Tibial artery (tissue), 4 donors: ENCODE results near the gene SYT13.

Experiments used
- DNase-seq, 2 donors: peaks; one replicate each; pipeline ENCODE4 v3.0.0-alpha.2; 2019
- H3K27ac ChIP-seq, 2 donors: fragments of 200-600 bp; sonication (generic) in 1 of 2; 1 replicate in 1 of 2; 2 replicates in 1 of 2; pipeline ENCODE4 v1.5.1; 2018 to 2019; ENCODE audit warnings: mild to moderate bottlenecking in 1 of 2
- H3K27me3 ChIP-seq, 2 donors: fragments of 200-600 bp; sonication (generic) in 1 of 2; one replicate each; pipeline versions ENCODE4 v1.5.1 to v1.6.0; 2016 to 2019
- H3K36me3 ChIP-seq, 3 donors: fragments of 200-600 bp; sonication (generic) in 2 of 3; one replicate each; pipeline ENCODE4 v1.5.1; 2016 to 2019; ENCODE audit warnings: mild to moderate bottlenecking in 2 of 3
- H3K4me1 ChIP-seq, 4 donors: fragments of 200-600 bp; sonication (generic) in 2 of 4; 1 replicate in 3 of 4; 2 replicates in 1 of 4; pipeline ENCODE4 v1.5.1; 2016 to 2019
- H3K4me3 ChIP-seq, 2 donors: fragments of 200-600 bp; sonication (generic) in 1 of 2; 1 replicate in 1 of 2; 2 replicates in 1 of 2; pipeline ENCODE4 v1.5.1; 2018 to 2019; ENCODE audit warnings: mild to moderate bottlenecking in 2 of 2
- H3K9me3 ChIP-seq, 3 donors: fragments of 200-600 bp; sonication (generic) in 1 of 3; one replicate each; pipeline ENCODE4 v1.5.1; 2016 to 2019
- CTCF ChIP-seq, 2 experiments: fragments of 200-600 bp in 1 of 2; fragments of 450-650 bp in 1 of 2; IDR thresholded peaks; one replicate each; pipeline ENCODE4 v1.5.1; 2017 to 2019; ENCODE audit warnings: antibody characterized with exemption in 2 of 2, mild to moderate bottlenecking in 1 of 2, moderate library complexity in 1 of 2
- intact Hi-C: fragments of 100-400 bp; cut with DNase I; formaldehyde crosslinking; loops from one replicate; pipeline ENCODE4 v1.15.0; 2023; ENCODE audit warnings: low total_unique reads

The SYT13 gene

GRCh38 chr11:45267052-45267451 lies 19.1 kb downstream of the SYT13 start:
- Histone ChIP-seq H3K9me3 (no peaks in the 10 kb centered on the region), H3K36me3 (no peaks in the 10 kb centered on the region), H3K4me3 (no peak overlapping the region), H3K27ac (no peak overlapping the region), H3K4me1 (peaks cover 0 to 7% (median 0%) of the 10 kb centered on the region in 4 donors), H3K27me3 (peaks cover 0 to 29% of the 10 kb centered on the region in 2 donors)
- no peak for DNase-seq
- intact Hi-C loops = no loop called here
- TF ChIP-seq CTCF (IDR thresholded peaks at IDR 0.05) = no peak

- Histone ChIP-seq H3K4me3 (no peak overlapping the region), H3K9me3 (no peaks in the 10 kb centered on the region), H3K27me3 (peaks cover 0 to 29% of the 10 kb centered on the region in 2 donors), H3K4me1 (peaks cover 0 to 7% (median 0%) of the 10 kb centered on the region in 4 donors), H3K27ac (no peak overlapping the region), H3K36me3 (no peaks in the 10 kb centered on the region)
- no peak for DNase-seq
- intact Hi-C loops = no loop called here
- TF ChIP-seq CTCF (IDR thresholded peaks at IDR 0.05) = no peak
Observed at GRCh38 chr11:45266676-45267020, 19.5 kb downstream of the SYT13 start.

- intact Hi-C loops = no loop called here
- H3K36me3 ChIP-seq = no peaks in the 10 kb centered on the region
- H3K27ac ChIP-seq = no peak overlapping the region
- H3K4me3 ChIP-seq = no peak overlapping the region
- H3K4me1 ChIP-seq = peaks cover 0 to 7% (median 0%) of the 10 kb centered on the region in 4 donors
- peaks cover 0 to 26% of the 10 kb centered on the region in 2 donors for H3K27me3 ChIP-seq
- no peaks in the 10 kb centered on the region for H3K9me3 ChIP-seq
- DNase-seq = no peak
- TF ChIP-seq CTCF (IDR thresholded peaks at IDR 0.05) = no peak
Observed at GRCh38 chr11:45265969-45266675, 20.0 kb downstream of the SYT13 start.

GRCh38 chr11:45264839-45265515 lies 21.2 kb downstream of the SYT13 start:
- no peaks in the 10 kb centered on the region for H3K36me3 ChIP-seq
- peaks cover 0 to 7% (median 0%) of the 10 kb centered on the region in 4 donors for H3K4me1 ChIP-seq
- H3K27me3 ChIP-seq = peaks cover 0 to 30% of the 10 kb centered on the region in 2 donors
- DNase-seq = no peak
- no peak overlapping the region for H3K4me3 ChIP-seq
- no peak overlapping the region for H3K27ac ChIP-seq
- TF ChIP-seq CTCF (IDR thresholded peaks at IDR 0.05) = no peak
- intact Hi-C loops = no loop called here
- H3K9me3 ChIP-seq = no peaks in the 10 kb centered on the region

GRCh38 chr11:45263773-45264172 lies 22.4 kb downstream of the SYT13 start:
- DNase-seq = no peak

More at GRCh38 chr11:45263773-45264172, 22.4 kb downstream of the SYT13 start:
- Histone ChIP-seq H3K27me3 (peaks cover 0 to 27% of the 10 kb centered on the region in 2 donors), H3K27ac (no peak overlapping the region), H3K36me3 (no peaks in the 10 kb centered on the region), H3K9me3 (no peaks in the 10 kb centered on the region), H3K4me1 (peaks cover 0 to 7% (median 0%) of the 10 kb centered on the region in 4 donors), H3K4me3 (no peak overlapping the region)
- intact Hi-C loops = no loop called here
- TF ChIP-seq CTCF (IDR thresholded peaks at IDR 0.05) = no peak
